Measurements from ENCODE around the gene CKAP4. TPM values are rescaled to one million over a fixed set of nuclear protein-coding genes. Genes with fewer than 3 reads are reported as not detected.

CKAP4 gene
- total RNA-seq, 2 experiments from 2014 or later, result 19.0 to 19.1 TPM

DNA sequence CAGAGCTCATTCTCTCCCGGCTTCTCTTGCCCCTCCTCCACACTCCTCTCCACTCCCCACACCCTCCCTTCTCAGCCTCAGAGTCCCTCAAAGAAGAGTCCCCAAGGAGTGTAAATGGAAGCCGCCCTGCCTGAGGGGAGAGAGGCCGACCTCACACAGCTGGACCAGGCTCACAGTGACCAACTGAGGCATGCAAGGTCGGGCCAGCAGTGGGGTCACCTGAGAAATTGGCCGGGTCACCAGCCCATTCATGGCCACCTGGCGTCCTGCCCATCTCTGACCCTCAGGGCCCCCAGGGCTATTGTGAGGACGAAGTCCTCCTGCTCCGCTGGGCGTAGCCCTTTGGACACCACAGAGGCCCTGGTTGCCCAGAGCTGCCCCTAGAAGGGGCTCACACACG is 59.6 kb downstream of the CKAP4 start:
- H3K4me3 Mint-ChIP-seq, result no peak overlapping the region
- intact Hi-C loops (cut with micrococcal nuclease), result no loop called here
- no peaks in the 10 kb centered on the region for H3K36me3 Mint-ChIP-seq (ENCODE audit: low read depth)
- DNase-seq, result no peak
- H3K27ac Mint-ChIP-seq, result no peak overlapping the region
- H3K27me3 Mint-ChIP-seq (ENCODE audit: low read depth), result peaks cover 13% of the 10 kb centered on the region
- CTCF ChIA-PET, result interaction anchor here (1.0 to 1.9 kb wide), 3 partner anchors 36 to 52 kb away, joined by 3 to 4 read pairs (median 3); no protein-coding TSS in a partner anchor
- no peaks in the 10 kb centered on the region for H3K9me3 Mint-ChIP-seq
- no peaks in the 10 kb centered on the region for H3K4me1 Mint-ChIP-seq (ENCODE audit: low read depth)

Other genes starting within 250 kb of the CKAP4 start
- gene NUAK1, start 109.1 kb downstream of the CKAP4 start, total RNA-seq, result not detected
- gene TCP11L2, start 54.7 kb upstream of the CKAP4 start, total RNA-seq, result 10 to 100 TPM in 1 of 2 experiments, 1 to 10 TPM in 1; 9.2 to 10.3 TPM
- 1 to 10 TPM; 6.4 to 6.8 TPM for gene POLR3B, start 109.7 kb upstream of the CKAP4 start, total RNA-seq

Data from activated naive CD4-positive, alpha-beta T cell treated with anti-CD3 and anti-CD28 coated beads for 36 hours (primary cell).